GM18909 (cell line): ENCODE results near the gene NUDT3.
A peak's percentile ranks its signal among the peaks of the same experiment; 100 is the strongest.
"Not testable (repeated sequence)": the region's sequence is repeated elsewhere in the genome, so short reads cannot be mapped to it uniquely, and the experiment has no call there.

Source experiments
- ATAC-seq: cut with Tn5 transposase; IDR thresholded peaks from one replicate; pipeline ENCODE4 v1.9.1; 2021; ENCODE audit warnings: mild to moderate bottlenecking; ENCODE audit not compliant: unreplicated experiment, poor library complexity

Gene NUDT3

GRCh38 chr6:34392497-34393190 is at the start of gene NUDT3:
NUDT3 (minus strand) TSS chr6:34392669; CDS start chr6:34392362, 307 bp downstream.
- peak; percentile 83 for ATAC-seq

- ATAC-seq, result no peak
Observed at GRCh38 chr6:34441526-34441925, 49.1 kb upstream of the NUDT3 start.

DNA sequence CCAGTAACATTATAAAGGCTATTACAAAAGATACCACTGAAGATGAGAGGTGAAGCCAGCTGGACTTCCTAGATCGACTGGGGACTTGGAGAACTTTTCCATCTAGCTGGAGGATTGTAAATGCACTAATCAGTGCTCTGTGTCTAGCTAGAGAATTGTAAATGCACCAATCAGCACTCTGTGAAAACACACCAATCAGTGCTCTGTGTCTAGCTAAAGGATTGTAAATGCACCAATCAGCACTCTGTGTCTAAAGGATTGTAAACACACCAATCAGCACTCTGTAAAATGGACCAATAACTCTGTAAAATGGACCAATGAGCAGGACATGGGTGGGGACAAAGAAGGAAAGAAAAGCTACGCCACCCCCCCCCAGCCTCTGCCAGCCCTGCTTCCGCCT is 47.0 kb upstream of the NUDT3 start:
- ATAC-seq, result no peak

- no peak for ATAC-seq
Observed at GRCh38 chr6:34438705-34439104, 46.2 kb upstream of the NUDT3 start.

DNA sequence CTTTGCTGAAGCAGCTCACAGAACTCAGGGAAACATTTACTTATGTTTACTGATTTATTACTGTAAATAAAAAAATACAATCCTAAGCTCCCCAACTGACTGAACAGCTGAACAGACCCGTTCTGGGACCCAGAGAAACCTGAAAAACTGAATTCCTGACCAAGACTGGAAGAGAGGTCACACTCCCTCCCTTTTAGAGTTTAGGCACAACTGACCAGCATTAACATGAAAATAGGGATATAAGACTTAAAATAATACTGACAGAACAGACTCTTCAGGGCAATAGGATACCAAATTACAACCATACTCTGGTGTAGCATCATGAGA is 45.1 kb upstream of the NUDT3 start:
- no peak for ATAC-seq

- no peak for ATAC-seq
Observed at GRCh38 chr6:34436803-34437643, 44.6 kb upstream of the NUDT3 start.

DNA sequence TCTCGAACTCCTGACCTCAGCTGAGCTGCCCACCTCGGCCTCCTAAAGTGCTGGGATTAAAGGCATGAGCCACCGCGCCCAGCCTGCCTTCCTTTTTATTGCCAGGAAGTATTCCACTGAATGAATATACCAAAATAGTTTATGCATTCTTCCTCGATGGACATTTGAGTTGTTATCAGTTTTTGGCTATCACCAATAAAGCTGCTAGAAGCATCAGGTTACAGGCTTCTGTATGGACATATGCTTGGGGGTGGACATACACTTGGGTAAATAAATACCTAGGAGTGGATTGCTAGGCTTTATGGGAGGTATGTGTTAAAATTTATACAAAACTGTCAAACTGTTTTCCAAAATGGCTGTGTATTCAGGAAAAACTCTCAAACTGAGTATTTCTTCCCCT is 43.4 kb upstream of the NUDT3 start:
- ATAC-seq, result no peak

- peak; percentile 87 for ATAC-seq
Observed at GRCh38 chr6:34425498-34426410, 33.3 kb upstream of the NUDT3 start, which contains the start of gene RPS10. RPS10 (minus strand) TSS chr6:34426069; CDS start chr6:34425221, 848 bp downstream.

DNA sequence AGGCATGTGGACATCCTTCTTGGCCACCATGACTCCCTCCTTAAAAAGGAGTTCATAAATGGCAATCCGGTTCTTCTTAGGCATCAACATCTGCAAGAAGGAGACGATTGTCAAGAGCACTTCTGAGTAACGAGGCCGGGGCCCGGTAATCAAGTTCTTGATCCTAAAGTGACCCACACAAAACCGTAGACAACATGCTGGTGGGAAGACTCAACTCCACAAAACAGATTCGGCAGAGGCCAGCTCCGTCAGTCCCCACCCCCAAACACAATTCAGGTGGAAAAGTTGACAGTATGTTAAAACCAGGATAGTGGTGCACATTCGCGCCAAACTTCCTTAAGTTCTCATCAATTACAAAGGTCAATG is 32.6 kb upstream of the NUDT3 start:
- ATAC-seq, result no peak

GRCh38 chr6:34424200-34425131 is 32.0 kb upstream of the NUDT3 start:
- no peak for ATAC-seq

DNA sequence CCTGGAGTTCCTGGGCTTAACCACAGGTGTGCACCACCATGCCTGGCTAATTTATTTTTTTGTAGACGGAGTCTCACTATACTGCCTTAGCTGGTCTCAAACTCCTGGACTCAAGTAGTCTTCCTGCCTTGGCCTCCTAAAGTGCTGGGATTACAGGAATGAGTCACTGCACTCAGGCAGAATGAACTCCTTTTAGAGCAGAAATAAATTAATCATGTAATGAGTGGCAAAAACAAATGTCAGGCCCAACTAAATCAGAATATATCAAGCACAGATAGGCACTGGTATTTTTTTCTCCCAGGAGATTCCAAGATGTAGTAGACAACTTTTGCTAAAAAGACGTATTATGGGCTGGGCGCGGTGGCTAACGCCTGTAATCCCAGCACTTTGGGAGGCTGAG is 30.8 kb upstream of the NUDT3 start:
- no peak for ATAC-seq

DNA sequence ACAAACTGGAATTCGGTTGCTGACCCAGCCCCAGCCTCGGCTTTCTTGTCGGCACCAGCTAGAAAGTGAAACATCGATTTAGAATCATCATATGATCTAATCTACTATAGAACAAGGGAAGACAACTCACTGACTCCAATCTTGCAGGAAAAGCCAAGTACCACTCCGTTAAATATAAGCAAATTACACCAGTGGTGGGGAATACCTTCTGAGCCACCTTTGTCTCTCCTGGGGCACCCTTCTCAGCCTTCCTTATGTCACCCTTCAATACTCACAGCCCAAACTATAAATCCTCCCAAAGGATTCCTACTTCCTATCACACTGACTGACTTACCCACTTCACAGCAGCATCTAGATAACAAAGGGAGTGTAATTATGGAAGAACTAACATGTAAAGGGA is 25.9 kb upstream of the NUDT3 start:
- no peak for ATAC-seq

DNA sequence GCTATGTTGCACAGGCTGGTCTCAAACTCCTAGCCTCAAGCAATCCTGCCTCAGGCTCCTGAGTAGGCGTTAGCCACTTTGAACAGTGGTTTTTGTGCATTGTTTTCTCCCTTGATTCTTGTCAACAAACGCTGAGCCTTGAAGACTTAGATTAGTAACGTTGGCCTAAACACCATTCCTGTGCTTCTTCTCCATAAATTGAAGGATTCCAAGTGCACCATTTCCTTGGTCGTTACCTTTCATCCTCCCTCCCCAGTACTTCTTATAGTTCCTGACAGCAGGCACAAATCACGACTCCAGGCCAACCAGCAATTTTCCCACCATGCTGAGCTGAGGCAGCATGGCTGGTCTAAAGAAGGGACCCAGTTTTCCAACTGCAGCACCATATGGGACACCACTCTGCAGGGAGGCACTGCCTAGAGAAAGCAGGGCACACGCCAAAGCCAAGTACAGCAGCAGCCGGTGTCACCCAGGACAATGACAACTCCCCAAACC is 24.5 kb upstream of the NUDT3 start:
- no peak for ATAC-seq

DNA sequence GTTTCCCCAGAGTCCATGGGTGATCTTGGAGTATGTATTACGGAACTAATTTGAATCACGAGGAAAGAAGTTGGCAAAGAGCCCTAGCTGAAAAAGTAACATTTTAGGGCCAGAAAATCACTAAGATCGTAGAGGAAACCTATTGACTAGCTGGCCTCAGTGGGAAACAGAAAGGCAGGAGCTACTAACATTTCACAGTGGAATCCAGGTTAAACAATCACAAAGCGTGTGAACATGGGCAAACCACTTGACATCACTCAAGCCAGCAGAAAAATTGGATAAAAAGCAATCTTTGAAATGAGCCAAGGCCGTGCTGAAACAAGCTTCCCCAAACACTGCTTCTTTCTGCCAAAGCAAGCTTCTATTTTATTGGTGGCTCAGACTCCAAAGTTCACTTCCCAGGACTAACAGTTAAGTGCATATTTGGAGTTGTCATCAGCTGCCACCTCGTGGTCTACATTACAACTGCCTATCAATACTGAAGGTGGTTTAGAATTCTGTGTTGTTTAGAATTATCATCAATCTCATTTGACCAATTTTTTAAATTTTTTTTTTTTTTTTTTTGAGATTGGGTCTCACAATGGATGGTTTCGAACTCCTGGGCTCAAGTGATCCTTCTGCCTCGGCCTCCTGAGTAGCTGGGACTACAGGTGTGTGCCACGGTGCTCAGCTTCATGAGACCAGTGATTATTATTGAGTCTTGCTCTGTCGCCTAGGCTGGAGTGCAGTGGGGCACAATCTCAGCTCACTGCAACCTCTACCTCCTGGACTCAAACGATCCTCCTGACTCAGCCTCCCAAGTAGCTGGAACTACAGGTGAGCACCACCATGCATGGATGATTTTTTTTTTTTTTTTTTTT is 22.8 kb upstream of the NUDT3 start:
- ATAC-seq, result no peak

DNA sequence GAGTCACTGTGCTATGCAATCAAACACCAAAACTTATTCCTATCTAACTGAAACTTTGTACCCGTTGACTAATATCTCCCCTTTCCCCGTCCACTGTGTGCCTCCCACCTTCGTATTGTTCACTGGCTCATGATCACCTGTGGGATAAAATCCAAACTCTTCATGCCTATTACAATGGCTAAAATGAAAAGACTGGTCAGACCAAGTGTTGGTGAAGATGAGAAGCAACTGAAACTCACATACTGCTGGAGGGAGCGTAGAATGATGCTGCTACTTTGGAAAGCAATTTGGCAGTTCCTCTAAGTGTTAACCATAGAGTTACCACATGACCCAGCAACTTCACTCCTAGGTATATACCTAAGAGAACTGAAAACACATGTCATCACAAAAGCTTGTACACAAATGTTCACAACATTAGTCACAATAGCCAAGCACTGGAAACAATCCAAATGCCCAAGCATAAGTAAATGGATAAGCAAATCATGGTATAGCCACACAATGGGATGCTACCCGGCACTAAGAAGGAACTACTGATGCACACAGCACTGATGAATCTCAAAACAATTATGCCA is 20.3 kb upstream of the NUDT3 start:
- no peak for ATAC-seq

DNA sequence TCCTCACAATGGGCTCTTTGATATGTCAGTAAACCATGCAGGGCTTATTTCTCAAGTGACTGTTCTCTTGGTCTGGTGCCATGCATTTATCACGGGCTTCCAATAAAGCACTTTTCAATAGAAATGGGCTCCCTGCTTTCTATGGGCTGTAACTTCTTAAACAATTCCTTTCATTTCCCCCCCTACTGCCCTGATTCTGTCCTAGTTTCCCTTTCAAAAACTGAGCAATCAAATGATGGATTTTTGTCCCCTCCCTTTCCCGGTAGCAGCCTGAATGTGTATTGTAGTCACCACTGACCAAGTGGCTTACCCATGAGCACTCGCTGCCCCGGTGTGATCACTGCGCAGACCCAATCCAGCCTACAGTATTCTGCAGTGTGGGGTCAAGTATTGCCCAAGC is 19.5 kb upstream of the NUDT3 start:
- no peak for ATAC-seq

- ATAC-seq, result not testable (repeated sequence)
Observed at GRCh38 chr6:34407915-34408314, 15.4 kb upstream of the NUDT3 start.

DNA sequence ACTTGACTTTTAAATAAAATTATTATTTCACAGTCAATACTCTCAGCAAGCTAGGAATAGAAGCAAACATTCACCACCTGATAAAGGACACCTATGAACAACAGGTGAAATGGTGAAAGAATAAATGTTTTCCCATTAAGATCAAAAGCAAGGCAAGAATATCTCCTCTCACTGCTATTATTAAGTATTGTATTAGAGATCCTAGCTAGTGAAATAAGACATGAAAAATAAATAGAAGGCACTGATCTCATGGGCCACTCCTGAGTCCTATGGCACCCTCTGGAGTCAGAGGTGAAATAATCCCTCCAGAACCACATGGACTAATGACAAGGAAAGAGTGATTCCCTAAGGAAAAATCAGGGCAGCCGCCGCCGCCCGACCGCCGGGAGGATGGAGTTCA is 4.0 kb upstream of the NUDT3 start:
- no peak for ATAC-seq
